GM20431 (cell line): Measurements from ENCODE around the gene SOCS1.
"Not testable (repeated sequence)": the region's sequence is repeated elsewhere in the genome, so short reads cannot be mapped to it uniquely, and the experiment has no call there.

Experiments used
- in situ Hi-C: fragments of 300-500 bp; cut with MseI, MboI; formaldehyde crosslinking; loops from one replicate; pipeline ENCODE4 v1.15.0; 2020; ENCODE audit warnings: low sequenced_read_pairs; ENCODE audit not compliant: unreplicated experiment

The SOCS1 gene

DNA sequence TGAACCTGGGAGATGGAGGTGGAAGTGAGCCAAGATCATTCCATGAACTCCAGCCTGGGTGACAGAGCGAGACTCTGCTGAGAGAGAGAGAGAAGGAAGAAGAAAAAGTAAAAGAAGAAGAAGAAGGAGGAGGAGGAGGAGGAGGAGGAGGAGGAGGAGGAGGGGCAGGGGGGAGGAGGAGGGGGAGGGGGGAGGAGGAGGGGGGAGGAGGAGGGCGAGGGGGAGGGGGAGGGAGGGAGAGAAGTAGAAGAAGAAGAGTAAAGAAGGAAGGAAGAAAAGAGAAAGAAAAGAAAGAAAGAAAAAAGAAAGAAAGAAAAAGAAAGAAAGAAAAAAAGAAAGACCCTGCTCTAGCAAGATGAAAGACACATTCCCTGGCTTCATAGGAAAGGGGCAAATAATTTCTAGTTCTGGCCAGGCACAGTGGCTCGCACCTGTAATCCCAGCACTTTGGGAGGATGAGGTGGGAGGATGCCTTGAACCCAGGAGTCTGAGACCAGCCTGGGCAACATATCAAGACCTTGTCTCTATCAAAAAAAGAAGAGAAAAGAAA is 23.6 kb downstream of the SOCS1 start:
- in situ Hi-C loops = no loop called here

DNA sequence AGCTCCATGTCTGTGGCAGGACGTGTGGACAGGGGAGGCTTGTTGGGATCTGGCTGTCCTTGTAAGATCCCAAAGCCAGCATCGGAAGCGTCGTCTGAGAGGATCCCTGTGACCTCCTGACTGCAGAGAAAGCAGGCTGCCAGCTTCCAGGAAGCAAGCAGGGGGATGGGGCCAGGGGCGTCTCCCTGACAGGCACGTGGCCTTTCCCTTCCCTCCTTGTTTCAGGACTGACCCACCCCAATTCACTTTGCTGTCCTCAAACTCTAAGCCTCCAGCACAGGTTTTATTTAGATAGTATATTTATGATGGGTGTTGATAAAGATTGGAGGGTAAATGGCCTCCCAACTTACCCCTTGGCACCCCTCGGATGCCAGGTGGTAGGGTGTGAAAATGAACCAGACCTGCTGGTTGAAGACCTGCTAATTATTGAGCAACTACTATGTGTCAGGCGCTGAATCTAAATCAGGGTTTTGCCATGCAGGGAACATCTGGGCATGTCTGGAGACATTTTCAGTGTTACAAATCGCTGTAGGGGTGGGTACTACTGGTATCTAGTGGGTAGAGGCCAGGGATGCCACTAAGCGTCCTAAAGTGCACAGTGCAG is 24.5 kb downstream of the SOCS1 start:
- in situ Hi-C loops = no loop called here

DNA sequence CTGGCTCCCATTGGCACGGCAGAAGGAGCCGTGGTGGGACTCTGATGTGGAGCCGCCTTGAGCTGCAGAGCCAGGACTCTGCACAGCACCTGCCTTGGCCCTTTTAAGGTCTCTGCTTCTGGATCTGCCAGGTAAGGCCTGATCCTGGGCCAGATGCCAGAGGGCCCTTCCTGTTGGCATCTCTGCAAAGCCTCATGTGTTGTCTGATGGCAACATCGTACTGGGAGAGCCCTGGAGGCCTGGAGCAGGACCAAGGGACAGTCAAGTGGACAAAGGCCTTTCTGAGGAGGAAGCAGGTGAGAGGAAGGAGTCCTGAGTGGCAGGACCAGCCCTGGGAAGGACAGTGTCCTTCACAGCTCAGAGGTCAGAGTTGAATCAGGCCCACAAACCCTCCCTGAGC is 26.1 kb downstream of the SOCS1 start:
- in situ Hi-C loops = no loop called here

GRCh38 chr16:11229432-11229831 is 26.6 kb downstream of the SOCS1 start:
- in situ Hi-C loops = no loop called here

DNA sequence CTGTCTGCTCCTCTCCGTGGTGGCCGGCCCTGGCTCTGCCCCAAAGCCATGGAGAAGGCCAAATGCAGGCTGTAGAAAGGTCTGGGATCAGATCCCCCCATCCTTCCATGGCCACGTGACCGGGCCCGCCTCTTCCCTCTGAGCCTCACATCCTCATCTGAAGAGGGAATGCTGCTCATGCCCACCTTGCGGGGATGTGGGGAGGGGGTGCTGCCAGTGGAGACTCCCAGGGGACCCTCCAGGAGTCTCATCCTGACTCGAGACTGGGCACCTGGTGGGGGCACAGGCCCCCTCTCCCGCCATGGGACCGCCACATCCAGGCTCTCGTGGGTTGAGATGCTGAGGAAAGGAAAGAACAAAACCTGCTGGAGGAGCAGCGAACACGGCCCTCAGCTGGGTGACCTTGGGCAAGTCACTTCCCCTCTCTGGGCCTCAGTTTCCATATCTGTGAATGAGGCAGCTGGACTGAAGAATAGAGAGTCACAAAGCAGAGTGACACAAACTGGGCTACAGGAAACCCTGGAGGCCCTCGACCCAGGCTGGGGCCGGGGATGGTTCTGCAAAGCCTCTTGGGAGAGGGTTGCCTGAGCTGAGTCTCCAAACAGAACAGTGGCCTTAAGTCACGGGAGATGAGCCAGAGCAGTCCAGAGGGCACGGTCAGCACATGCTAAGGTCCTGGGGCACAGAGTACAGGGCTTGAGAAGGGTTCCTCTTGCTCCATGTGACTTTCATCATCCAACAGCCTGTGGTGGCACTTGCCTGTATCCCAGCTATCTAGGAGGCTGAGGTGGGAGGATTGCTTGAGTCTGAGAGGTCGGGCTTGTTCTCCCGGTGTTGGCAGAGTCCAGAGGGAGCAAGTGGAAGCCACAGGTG is 30.1 kb downstream of the SOCS1 start:
- in situ Hi-C loops = no loop called here

GRCh38 chr16:11224894-11225676 is 30.9 kb downstream of the SOCS1 start:
- in situ Hi-C loops = no loop called here

DNA sequence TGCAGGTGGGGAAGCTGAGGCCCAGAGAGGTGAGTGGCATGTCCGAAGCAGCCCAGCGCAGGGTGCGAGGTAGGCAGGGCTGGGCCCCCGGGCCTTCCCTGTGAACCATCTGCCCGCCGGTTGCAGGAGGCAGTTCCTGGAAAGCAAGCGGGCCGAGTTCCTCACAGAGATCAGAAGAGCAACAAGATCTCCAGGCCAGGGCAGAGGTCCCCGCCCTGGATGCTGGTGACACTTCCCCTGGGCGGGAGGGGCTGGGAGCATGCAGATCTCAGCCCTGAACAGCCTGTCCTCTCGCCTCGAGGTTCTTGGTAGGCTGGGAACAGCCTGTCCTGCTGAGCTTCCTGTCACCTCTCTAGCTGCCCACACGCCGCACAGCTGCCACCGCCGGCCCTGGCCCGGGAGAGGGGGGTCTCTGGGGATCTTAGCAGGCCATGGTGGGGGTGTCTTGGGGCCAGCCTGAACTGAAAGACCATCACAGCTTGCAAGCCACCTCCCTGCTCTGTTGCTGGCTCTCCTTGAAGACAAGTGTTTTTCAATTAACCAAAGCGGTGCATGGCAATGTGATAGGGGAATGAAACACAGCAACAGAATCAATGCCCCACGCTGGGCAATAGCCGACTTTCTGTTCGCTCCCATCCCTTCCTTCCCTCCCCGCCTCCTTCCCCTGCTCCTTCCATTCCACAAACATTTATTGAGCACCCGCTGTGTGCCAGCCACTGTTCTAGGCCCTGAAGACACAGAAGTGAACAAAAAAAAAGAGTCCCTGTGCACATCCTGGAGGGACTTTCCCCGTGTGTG is 31.7 kb downstream of the SOCS1 start:
- in situ Hi-C loops = no loop called here

GRCh38 chr16:11220507-11220906 is 35.5 kb downstream of the SOCS1 start:
- in situ Hi-C loops = not testable (repeated sequence)

DNA sequence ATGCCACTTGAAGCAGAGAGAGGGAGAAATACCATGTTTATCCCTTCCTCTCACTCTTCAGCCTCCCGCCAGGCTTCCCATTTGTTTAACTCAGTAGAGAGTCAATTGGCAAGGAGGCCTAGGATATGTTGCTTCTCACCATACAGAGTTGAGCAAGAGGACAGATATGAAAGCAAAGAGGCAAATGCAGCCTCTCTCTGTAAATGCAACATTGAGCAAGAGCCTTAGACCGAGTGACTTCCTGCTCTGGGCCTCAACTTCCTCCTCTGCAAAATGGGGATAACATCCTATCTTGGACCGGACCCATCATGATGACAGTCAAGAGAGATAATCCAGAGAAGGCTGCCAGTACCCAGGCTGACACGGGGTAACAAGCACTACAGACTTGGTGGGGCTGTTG is 36.8 kb downstream of the SOCS1 start:
- in situ Hi-C loops = no loop called here

DNA sequence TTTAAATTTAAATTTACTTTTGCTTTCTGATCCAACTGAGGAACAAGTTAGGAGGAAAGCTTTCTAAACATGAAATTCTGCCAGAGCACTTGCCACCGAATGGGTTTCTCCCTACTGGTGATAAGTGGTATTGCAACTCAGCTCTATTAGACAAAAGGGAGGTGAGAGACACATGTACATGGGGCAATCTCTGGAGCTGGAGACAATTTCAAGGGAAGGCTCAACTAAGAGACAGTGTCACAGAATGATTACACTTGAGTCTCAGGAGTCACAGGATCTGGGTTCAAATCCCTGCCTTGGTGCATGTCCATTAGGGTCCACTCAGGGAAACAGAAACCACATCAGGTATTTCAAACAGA is 37.4 kb downstream of the SOCS1 start:
- in situ Hi-C loops = no loop called here

DNA sequence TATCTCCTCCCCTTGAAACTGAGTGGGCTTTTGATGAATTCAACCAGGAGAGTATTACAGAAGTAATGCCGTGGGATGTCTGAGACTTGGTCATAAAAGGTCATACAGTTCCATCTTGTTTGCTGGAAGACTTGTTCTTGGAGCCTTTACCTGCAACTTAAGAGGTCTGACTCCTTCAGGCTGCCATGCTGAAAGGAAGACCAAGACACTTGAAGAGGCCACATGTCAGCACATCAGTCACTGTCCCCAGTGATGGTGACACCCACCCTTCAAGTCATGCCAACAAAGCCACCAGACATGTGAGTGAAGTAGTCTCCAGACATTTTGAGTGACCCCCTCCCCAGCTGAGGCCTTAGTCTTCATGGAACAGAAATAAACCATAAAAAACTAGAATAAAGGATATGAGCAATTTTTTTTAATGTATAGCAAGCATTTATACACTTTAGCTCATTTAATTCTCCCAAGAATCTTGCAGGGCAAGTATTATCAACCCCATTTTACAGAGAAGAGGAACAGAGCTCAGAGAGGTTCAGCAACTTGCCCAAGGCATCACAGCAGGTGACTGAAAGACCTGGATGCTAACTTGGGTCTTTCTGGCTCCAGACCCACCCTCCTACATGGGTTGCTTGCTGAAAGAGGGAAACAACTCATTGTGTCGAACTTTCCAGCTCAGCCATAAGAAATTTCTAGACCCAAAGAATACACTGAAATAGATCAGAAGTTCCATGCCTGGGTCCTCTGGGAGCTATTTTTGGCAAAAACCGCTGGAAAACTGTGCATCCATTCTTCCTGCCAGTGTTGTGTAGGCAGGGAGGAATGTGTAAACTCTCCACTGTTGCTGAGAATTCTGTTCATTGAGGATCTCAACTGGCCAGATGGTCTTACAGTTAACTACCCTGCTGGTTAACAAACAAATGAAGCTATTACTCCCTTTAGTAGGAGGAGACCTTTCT is 38.1 kb downstream of the SOCS1 start:
- in situ Hi-C loops = no loop called here

- in situ Hi-C loops = no loop called here
These were observed 40.0 kb downstream of the SOCS1 start for GRCh38 chr16:11215935-11216556.

DNA sequence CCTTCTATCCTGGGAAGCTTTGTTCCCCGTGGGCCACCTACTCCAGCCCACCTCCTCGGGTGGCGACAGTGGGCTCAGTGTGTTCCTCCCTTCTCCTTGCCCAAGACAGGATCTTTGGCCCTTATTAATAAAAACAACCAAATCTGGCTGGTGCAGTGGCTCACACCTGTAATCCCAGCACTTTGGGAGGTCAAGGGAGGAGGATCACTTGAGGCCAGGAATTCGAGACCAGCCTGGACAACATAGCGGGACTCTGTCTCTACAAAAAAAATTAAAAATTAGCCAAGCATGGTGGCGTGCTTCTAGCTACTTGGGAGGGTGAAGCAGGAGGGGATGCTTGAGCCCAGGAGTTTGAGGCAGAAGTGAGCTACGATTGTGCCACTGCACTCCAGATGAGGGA is 42.2 kb downstream of the SOCS1 start:
- in situ Hi-C loops = no loop called here

DNA sequence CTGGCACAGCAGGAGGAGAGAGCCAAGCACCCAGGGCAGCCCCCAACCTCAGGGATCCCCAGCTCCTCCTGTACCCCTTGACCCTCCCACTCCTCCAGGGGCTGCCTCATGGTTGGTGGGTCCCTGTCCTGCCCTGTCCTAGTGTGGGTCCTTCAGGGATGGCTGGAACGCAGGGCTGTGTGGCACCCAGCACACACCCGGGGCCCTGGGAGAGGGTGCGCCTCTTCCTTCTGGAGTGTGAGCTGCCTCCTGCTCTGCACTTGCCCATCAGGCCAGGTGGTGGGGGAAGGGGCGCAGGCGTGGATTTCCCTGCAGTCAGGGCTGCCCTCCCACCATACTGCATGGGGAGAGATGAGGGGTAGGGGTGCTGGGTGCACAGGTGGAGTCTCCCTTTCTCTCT is 42.6 kb downstream of the SOCS1 start:
- in situ Hi-C loops = no loop called here

DNA sequence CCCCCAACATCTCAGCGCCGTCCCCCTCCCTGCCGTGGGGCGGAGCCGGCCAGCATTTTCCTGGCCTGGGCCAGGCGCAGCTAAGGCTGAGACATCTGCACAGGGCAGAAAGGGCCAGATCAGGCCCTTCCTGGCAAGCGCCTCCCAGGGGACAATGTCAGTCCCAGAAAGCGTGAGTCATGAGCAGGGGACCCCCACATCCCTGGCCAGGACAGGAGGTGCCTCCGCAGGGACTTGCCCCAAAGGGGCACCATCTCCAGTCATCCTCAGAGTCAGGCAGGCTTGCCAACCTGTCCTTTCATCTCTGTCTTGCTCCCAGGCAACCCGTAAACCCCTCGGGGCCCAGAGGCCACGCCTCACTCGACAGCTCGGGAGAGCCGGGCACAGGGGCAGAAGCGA is 43.2 kb downstream of the SOCS1 start:
- in situ Hi-C loops = no loop called here

DNA sequence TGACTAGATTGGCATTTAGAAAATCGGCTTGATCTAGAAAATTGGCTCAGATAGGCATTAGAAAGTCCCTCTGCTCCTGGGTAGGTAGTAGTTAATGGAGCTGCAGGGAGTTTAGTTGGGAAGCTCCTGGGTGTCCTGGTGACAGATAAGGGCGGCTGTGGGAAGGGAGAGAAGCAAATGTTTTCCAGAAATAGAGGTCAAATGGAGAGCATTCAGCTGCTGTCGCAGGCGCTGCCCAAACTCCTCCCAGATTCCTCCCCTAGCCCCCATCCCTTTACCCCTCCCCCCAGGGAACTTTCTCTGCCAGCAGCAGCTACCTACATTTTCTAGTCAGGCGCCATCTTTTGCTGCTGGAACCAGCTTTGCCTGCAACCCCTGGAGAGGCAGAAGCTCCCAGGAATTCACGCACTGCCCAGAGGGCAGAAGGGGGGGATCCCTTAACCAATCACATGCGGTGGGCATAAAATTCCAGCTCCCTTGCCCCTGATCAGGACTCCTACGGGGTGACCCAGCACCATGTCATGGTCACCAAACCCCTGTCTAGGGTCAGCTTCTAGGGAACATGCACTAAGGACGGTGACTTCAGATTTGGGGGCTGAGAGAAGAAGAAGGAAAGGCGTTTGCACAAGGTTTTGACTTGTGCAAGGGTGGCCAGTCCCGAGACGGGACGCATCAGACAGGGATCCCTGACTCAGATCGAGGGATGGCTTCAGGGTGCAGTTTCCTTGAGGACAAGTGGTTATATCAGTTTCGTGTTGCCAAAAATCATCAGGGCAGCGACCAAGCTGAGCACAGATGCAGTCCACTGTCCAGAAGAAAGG is 43.8 kb downstream of the SOCS1 start:
- in situ Hi-C loops = no loop called here

- in situ Hi-C loops = no loop called here
These were observed 44.7 kb downstream of the SOCS1 start for GRCh38 chr16:11211061-11211976.
